GM20431 (cell line): ENCODE results near the gene OTULIN.

ENCODE experiments used
- in situ Hi-C: fragments of 300-500 bp; cut with MseI, MboI; formaldehyde crosslinking; loops from one replicate; pipeline ENCODE4 v1.15.0; 2020; ENCODE audit warnings: low sequenced_read_pairs; ENCODE audit not compliant: unreplicated experiment

OTULIN gene

GRCh38 chr5:14693070-14693469, 28.6 kb downstream of the OTULIN start:
- in situ Hi-C loops = no loop called here

DNA sequence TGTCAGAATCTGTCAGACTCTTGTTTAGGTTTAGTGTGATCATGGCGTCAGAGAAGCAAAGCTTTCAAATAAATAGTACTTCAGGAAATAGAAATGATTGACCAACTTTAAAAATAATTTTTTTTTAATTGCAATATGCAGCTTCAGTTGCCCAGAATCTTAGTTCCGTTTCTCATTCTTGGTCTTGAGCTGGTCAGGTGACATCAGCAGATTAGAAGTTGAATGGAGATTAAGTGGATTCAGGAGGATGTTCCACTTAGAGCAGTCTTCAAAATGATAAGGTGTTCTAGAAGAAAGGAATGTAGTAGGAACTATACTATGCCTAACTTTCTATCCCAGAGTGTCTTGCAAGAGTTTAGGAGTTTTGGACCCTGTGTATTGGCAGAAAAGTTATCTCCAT, 30.6 kb downstream of the OTULIN start:
- in situ Hi-C loops = no loop called here

DNA sequence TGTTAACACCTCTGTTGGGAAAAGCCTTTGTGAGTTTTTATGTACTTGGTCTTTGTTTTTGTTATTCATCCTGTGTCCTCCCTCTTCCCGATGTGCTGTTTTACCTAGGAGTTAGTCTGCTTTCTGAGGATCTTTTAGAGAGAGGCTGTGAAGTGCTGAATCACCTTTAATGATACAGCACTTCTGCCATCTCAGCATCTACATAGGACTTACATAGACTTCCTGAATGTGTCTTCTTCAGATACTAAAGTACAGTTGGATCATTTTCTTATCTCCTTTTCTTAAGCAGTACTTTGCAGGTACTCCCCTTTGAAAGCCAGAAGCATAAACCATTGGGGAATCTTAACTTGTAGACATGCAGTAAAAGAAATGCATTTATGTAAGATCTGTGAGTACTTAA, 31.5 kb downstream of the OTULIN start:
- in situ Hi-C loops = no loop called here

GRCh38 chr5:14696851-14697250, 32.3 kb downstream of the OTULIN start:
- in situ Hi-C loops = no loop called here

DNA sequence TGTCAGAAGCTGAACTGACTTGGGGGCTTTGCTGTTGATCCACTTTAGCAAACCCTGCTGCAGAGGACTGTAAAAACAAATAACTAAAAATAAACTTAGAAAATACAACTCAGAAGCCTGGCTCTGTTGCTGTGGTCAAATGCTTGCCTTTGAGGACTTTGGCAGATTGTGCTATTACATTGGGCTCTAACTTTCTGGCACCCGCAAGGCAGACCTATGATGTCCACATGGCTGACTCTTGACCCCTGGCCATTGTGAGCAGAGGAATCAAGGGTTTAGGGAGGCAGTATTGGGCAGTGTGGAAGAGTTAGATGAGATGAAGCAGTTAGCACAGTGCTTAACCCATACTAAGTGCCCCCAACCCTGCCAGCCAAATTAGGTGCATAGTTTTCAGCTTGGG, 34.0 kb downstream of the OTULIN start:
- in situ Hi-C loops = no loop called here

GRCh38 chr5:14699159-14699558, 34.6 kb downstream of the OTULIN start:
- in situ Hi-C loops = no loop called here

DNA sequence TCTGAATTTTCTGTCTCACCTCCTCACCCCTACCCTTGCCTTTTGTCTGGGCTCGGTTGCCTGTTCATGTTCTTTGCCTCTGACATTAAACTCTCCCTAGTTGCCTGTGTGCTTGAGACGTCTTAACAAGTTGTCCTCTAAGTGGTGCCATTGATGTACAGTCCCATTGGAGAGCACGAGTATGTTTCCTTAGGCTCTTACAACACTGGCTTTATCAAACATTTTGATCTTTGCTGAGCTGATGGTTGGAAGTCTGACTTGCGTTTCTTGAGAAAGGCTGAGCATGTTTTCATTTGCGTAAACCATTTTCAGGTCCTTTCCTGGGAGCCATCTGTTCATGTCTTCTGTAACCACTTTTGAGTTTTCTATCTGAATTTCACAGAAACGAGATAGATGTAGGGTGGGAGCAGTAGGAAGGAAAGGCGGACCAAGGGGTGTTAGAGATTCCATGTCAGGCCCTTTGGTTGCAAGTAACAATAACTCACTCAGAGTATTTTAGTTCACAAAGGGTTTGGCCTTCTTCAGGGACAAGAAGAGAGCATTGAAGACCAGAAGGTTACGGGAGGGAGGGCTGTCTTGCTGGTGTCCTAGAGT, 35.4 kb downstream of the OTULIN start:
- in situ Hi-C loops = no loop called here

DNA sequence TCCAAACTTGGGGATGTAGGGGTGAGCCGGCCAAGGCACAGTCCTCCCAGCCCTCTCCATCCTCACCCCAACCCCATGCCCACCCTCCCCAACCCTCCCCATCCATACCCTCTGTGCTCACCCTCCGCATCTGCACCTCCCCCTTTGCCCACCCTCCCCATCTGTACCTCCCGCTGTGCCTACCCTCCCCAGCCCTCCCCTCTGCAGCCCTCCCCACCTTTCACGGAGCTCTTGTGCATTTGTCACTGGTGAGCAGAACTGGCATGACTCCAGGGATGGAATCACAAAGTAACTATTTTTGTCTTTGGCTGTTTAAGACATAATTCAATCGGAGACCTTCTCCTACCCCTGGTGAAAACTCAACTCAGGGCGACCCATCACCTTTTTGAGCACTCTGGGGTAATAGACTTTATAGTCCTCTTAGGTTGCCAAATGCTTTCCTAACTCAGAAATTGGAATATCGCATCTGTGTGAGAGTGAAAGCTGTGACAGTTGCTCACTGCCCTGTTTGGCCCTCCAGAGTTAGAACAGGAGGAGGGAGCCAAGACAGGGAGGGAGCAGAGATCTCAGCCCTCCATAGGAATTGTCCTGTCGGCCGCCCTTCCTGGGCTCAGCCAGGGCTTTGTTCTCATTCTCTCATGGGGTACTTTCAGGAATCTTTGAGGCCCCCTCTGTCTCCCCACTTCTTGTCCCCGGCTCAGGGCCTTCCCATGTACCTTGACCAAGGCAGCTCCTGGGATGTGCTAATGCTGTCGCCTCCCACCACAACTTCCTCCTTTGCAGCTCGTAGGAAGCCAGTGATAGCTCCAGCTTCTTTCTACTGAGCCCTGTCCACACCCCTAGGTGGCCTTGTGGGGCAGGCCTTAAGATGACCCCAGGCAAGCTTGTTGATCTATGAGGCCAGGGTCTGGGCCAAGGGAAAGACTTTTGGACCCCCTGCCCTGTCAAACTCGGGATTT, 36.2 kb downstream of the OTULIN start:
- in situ Hi-C loops = no loop called here

- in situ Hi-C loops = no loop called here
Observed at GRCh38 chr5:14701556-14701955, 37.0 kb downstream of the OTULIN start.

- in situ Hi-C loops = no loop called here
Observed at GRCh38 chr5:14702238-14702839, 37.8 kb downstream of the OTULIN start.

DNA sequence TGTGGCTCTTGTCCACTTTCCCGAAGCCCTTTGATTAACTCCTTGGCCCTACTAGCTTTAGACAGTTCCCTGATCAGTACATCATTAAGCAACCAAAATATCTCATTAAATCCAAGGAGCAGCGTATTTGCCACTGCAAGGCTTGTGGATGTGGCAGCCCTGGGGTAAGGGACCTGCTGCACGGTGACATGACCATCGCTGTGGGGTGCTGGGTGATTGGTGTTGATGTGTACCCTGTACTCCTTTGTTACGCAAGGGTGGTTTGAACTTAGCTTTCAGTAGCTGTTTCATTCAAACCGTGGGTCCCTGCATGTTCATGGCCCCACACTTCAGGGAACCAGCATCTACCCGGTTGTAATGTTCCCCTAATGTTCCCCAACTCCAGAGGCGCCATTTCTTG, 41.0 kb downstream of the OTULIN start:
- in situ Hi-C loops = no loop called here

GRCh38 chr5:14706615-14707021, 42.1 kb downstream of the OTULIN start:
- in situ Hi-C loops = no loop called here

GRCh38 chr5:14707811-14708390, 43.4 kb downstream of the OTULIN start:
- in situ Hi-C loops = no loop called here

DNA sequence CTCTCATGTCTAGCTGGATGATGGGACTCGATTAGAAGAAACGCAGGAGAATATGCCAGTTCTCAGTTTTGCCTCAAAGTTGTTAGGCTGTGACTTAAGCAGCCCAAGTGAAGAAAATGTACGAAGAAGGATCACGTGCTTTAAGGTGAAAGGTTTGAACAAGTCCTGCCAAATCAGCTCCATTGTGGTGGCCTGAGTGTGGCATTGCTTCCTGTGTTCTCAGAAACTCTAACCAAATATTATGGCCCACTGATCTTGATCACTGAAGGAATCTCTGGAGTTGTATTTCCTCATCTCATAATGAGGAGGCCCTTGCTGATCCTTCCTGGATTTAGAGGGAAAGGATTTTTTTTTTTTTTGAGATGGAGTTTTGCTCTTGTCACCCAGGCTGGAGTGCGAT, 44.0 kb downstream of the OTULIN start:
- in situ Hi-C loops = no loop called here

- in situ Hi-C loops = no loop called here
Observed at GRCh38 chr5:14710313-14710994, 45.9 kb downstream of the OTULIN start.

DNA sequence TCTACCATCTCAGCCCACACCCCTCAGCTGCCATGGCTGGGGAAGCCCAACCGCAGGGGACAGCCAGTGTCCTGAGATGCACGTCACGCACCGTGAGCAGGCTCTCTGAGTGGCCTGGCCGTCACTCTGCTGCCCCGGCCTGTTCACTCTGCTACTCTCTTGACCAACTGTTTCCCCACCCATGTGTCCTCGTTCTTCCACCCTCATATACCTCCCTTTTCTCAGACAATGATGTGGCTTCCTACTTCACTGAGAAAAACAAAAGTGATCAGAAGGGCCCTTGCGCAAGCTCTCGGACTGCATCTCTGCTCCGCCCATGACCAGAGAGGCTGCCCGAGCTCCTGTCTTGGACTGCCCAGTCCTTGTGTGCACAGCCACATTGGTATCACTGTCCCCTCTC, 47.6 kb downstream of the OTULIN start:
- in situ Hi-C loops = no loop called here

GRCh38 chr5:14712666-14713065, 48.1 kb downstream of the OTULIN start:
- in situ Hi-C loops = no loop called here

- in situ Hi-C loops = no loop called here
Observed at GRCh38 chr5:14713476-14714390, 49.2 kb downstream of the OTULIN start.

- in situ Hi-C loops = no loop called here
Observed at GRCh38 chr5:14714706-14715105, 50.2 kb downstream of the OTULIN start.
